Measurements from ENCODE around the gene HIP1R. TPM values are rescaled to one million over a fixed set of nuclear protein-coding genes. Genes with fewer than 3 reads are reported as not detected.
"Not testable (repeated sequence)": the region's sequence is repeated elsewhere in the genome, so short reads cannot be mapped to it uniquely, and the experiment has no call there.

HIP1R gene
- total RNA-seq, 2 donors from 2014 or later, result 12.8 to 19.3 TPM

DNA sequence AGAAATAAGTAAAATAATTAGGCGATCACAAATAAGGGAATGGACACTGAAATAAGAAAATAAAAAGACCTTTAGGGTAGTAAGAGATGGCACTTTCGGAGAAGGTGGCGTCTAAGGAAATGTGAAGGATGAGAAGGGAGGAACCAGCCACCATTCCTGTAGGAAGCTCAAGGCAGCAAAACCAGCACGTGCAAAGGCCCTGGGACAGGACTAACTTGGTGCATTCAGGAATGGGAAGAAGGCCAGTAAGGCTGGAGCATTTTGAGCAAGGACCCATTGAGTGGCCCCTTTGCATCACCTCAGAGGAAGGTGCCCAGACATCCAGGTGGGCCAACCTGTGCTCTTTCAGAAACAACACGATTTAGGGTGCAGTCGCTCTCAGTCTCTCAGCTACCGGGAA, 61.4 kb downstream of the HIP1R start:
- no peak for DNase-seq (ENCODE audit: low spot score)
- intact Hi-C loops (cut with DNase I), result no loop called here

DNA sequence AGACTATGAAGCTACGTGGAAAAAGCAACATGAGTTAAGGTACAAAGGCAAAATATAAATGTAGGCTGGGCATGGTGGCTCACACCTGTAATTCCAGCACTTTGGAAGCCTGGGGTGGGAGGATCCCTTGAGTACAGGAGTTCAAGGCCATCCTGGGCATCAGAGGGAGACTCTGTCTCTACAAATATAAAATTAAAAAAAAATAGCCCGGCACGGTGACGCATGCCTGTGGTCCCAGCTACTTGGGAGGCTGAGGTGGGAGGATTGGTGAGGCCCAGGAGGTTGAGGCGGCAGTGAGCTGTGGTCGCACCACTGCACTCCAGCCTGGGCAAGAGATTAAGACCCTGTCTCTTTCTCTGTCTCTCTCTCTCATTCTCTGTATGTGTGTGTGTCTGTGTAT, 64.6 kb downstream of the HIP1R start:
- intact Hi-C loops (cut with DNase I), result no loop called here
- no peak for DNase-seq (ENCODE audit: low spot score)

DNA sequence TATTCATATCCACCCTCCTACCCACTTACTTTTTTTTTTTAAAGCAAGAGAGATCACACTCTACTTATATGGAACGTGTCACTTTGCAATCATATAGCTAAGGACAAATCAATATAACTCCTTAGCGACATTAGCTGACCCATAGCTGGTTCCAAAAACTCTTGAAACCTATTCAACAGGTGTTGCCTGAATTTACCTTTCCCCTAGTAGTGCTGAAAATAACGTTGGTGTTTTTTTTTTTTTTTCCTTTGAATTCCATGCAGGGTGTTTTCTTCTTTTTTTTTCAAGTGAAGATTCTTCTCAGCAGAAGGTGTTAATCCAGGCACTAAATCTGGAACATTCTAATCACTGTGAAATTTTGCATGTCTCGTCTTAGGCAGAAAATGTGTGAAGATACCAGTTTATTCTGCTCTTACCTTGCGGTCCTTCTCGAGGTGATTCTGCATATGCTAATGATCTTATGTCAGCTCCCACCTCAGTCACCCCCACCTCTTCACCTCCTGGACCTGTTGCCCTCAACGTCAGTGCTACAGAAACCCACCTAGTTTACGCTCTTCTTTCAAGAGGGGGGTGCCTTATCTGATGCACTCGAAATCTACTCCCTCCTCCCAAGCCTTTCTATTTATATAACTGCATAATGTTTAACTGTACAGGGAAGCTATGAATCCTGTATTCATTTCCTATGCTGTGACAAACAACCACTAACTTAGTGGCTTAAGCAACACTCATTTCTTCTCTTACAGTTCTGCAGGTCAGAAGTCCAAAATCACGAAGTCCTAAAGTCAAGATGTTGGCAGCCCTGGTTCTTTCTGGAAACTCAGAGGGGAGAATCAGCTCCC, 67.8 kb downstream of the HIP1R start:
- DNase-seq (ENCODE audit: low spot score), result no peak
- intact Hi-C loops (cut with DNase I), result no loop called here

DNA sequence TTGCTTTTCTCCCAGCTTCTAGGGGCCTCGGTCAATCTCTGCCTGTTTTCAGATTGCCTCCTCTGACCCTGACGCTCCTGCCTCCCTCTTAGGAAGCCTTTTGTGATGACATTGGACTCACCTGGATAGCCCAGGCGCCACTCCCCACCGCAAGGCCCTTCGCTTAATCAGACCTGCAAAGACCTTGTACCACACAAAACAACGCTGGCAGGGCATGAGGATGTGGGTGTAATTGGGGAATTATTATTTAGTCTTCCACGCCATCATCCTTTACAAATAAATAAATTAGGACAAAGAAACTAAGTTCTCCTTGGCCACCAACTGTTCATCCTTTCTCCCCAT, 68.4 kb downstream of the HIP1R start:
- peak; percentile 50 for DNase-seq (ENCODE audit: low spot score)
- intact Hi-C loops (cut with DNase I), result no loop called here

DNA sequence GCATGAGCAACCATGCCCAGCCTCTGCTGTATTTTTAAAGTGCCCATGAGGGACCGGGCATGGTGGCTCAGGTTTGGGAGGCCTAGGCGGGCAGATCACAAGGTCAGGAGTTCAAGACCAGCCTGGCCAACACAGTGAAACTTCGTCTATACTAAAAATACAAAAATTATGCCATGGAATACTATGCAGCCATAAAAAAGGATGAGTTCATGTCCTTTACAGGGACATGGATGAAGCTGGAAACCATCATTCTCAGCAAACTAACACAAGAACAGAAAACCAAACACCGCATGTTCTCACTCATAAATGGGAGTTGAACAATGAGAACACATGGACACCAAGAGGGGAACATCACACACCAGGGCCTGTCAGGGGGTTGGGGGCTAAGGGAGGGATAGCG, 70.0 kb downstream of the HIP1R start:
- DNase-seq (ENCODE audit: low spot score), result peak; percentile 19
- intact Hi-C loops (cut with DNase I), result not testable (repeated sequence)

DNA sequence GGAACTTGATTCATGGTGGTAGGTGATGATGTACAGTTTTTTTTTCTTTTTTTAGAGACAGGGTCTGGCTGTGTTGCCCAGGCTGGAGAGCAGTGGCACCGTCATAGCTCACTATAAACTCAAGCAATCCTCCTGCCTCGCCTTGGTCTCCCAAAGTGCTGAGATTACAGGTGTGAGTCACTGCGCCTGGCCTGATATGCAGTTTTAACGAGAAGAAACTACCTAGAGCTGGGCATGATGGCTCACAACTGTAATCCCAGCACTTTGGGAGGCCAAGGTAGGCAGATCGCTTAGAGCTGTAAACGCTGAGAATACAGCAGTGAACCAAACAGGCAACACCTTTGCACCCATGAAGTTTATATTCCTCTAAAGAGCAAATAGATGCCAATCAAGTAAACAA, 73.7 kb downstream of the HIP1R start:
- intact Hi-C loops (cut with DNase I), result no loop called here
- DNase-seq (ENCODE audit: low spot score), result peak; percentile 26

DNA sequence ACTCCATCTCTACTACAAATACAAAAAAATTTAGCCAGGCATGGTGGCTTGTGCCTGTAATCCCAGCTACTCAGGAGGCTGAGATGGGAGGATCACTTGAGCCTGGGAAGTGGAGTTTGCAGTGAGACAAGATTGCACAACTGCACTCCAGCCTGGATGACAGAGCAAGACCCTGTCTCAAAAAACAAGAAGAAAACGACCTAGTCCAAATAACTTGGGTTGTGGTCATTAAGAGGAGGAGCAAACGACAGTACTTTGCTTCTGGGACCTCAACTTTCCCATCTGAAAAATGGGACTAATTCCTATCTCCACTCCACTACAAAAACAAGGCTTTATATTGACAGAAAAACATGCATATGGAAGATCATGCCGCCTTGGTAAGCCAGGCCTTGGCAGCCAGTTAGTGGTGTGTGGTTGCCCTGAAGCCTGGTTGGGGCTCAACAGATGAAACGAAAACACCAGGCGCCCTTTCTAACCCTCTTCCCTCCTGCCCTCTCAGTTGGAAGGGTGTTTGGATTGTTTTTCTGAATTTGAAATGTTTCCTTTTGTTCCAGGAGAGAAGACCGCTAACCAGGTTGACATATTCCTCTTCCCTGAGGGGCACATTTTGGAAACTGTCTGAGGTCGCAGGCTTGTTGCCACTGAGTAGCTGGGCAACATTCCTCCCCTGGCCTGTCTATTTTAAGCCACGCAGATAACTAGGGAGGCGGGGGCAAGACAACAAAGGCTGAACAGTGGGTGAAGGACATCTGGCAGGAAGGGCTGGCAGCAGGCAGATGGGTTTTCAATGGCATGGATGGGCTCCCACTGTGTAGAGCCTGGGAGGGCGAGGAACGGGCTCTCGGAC, 74.4 kb downstream of the HIP1R start:
- intact Hi-C loops (cut with DNase I), result no loop called here
- DNase-seq (ENCODE audit: low spot score), result peak; percentile 26

Other genes with a start within 250 kb of the HIP1R start
- gene HCAR2, start 132.1 kb upstream of the HIP1R start, total RNA-seq, result under 1 TPM in 1 of 2 donors, not detected in 1; 0.24 TPM
- gene HCAR3, start 118.6 kb upstream of the HIP1R start, total RNA-seq, result under 1 TPM; 0.14 to 0.37 TPM
- 1 to 10 TPM in 1 of 2 donors, under 1 TPM in 1; 0.52 to 3.3 TPM for gene HCAR1, start 104.6 kb upstream of the HIP1R start, total RNA-seq
- gene DENR, start 82.6 kb upstream of the HIP1R start, total RNA-seq, result 10 to 100 TPM; 32.6 to 32.8 TPM
- gene CCDC62, start 60.9 kb upstream of the HIP1R start, total RNA-seq, result under 1 TPM; 0.46 to 0.52 TPM
- gene VPS37B, start 60.7 kb downstream of the HIP1R start, total RNA-seq, result 10 to 100 TPM; 18.3 to 22.3 TPM
- gene ABCB9, start 131.0 kb downstream of the HIP1R start, total RNA-seq, result 1 to 10 TPM; 3.4 to 5.3 TPM
- gene OGFOD2, start 139.8 kb downstream of the HIP1R start, total RNA-seq, result 1 to 10 TPM; 7.6 to 9.6 TPM
- 100 to 1,000 TPM; 125 to 132 TPM for gene ARL6IP4, start 145.2 kb downstream of the HIP1R start, total RNA-seq

Data from posterior vena cava (tissue), 2 donors.